ENCODE measurements around the gene ANK3. TPM values are rescaled to one million over a fixed set of nuclear protein-coding genes. Genes with fewer than 3 reads are reported as not detected.

The ANK3 gene
- total RNA-seq, 2 experiments from 2014 or later, result 15.0 to 19.1 TPM

- no peaks in the 10 kb centered on the region for H3K36me3 Mint-ChIP-seq (ENCODE audit: low read depth)
- no peak for DNase-seq
- H3K27ac Mint-ChIP-seq, result no peak overlapping the region
- no peak overlapping the region for H3K4me3 Mint-ChIP-seq
- ChIA-PET POLR2A (no interaction called here), CTCF (no interaction called here)
- no peaks in the 10 kb centered on the region for H3K9me3 Mint-ChIP-seq
- H3K4me1 Mint-ChIP-seq, result peaks cover 10% of the 10 kb centered on the region
- H3K27me3 Mint-ChIP-seq, result peaks cover 2% of the 10 kb centered on the region
Observed at GRCh38 chr10:60423920-60424319, 34.2 kb upstream of the ANK3 start.

GRCh38 chr10:60422809-60423208 lies 33.1 kb upstream of the ANK3 start:
- no peaks in the 10 kb centered on the region for H3K36me3 Mint-ChIP-seq (ENCODE audit: low read depth)
- DNase-seq, result no peak
- CTCF ChIA-PET, result no interaction called here
- no peaks in the 10 kb centered on the region for H3K27me3 Mint-ChIP-seq
- H3K27ac Mint-ChIP-seq, result no peak overlapping the region
- H3K4me1 Mint-ChIP-seq, result peaks cover 9% of the 10 kb centered on the region
- H3K9me3 Mint-ChIP-seq, result no peaks in the 10 kb centered on the region
- POLR2A ChIA-PET, result no interaction called here
- H3K4me3 Mint-ChIP-seq, result no peak overlapping the region

GRCh38 chr10:60420991-60421894 lies 31.6 kb upstream of the ANK3 start:
- POLR2A ChIA-PET, result no interaction called here
- no peak overlapping the region for H3K27ac Mint-ChIP-seq

GRCh38 chr10:60419249-60419648 lies 29.6 kb upstream of the ANK3 start:
- Mint-ChIP-seq H3K27ac (no peak overlapping the region), H3K9me3 (no peaks in the 10 kb centered on the region), H3K27me3 (no peaks in the 10 kb centered on the region), H3K36me3 (ENCODE audit: low read depth) (no peaks in the 10 kb centered on the region), H3K4me3 (no peak overlapping the region), H3K4me1 (peaks cover 1% of the 10 kb centered on the region)
- ChIA-PET POLR2A (no interaction called here), CTCF (no interaction called here)
- no peak for DNase-seq

More at GRCh38 chr10:60420991-60421894, 31.6 kb upstream of the ANK3 start:
- H3K4me1 Mint-ChIP-seq, result no peaks in the 10 kb centered on the region
- H3K4me3 Mint-ChIP-seq, result no peak overlapping the region
- H3K9me3 Mint-ChIP-seq, result no peaks in the 10 kb centered on the region
- no peaks in the 10 kb centered on the region for H3K36me3 Mint-ChIP-seq (ENCODE audit: low read depth)
- CTCF ChIA-PET, result no interaction called here
- H3K27me3 Mint-ChIP-seq, result no peaks in the 10 kb centered on the region
- DNase-seq, result no peak

- H3K27ac Mint-ChIP-seq, result no peak overlapping the region
- no peak for DNase-seq
- no peak overlapping the region for H3K4me3 Mint-ChIP-seq
- no peaks in the 10 kb centered on the region for H3K27me3 Mint-ChIP-seq
- H3K4me1 Mint-ChIP-seq, result peaks cover 4% of the 10 kb centered on the region
- H3K36me3 Mint-ChIP-seq (ENCODE audit: low read depth), result no peaks in the 10 kb centered on the region
- ChIA-PET POLR2A (no interaction called here), CTCF (no interaction called here)
- no peaks in the 10 kb centered on the region for H3K9me3 Mint-ChIP-seq
Observed at GRCh38 chr10:60417901-60418300, 28.2 kb upstream of the ANK3 start.

- Mint-ChIP-seq H3K9me3 (no peaks in the 10 kb centered on the region), H3K4me1 (peaks cover 4% of the 10 kb centered on the region), H3K27me3 (no peaks in the 10 kb centered on the region), H3K4me3 (no peak overlapping the region), H3K36me3 (ENCODE audit: low read depth) (no peaks in the 10 kb centered on the region), H3K27ac (no peak overlapping the region)
- DNase-seq, result no peak
- ChIA-PET POLR2A (no interaction called here), CTCF (no interaction called here)
Observed at GRCh38 chr10:60417024-60417423, 27.3 kb upstream of the ANK3 start.

- CTCF ChIA-PET, result no interaction called here
Observed at GRCh38 chr10:60414877-60415585, 25.4 kb upstream of the ANK3 start.

GRCh38 chr10:60414111-60414510 lies 24.4 kb upstream of the ANK3 start:
- Mint-ChIP-seq H3K36me3 (ENCODE audit: low read depth) (no peaks in the 10 kb centered on the region), H3K27ac (no peak overlapping the region), H3K9me3 (no peaks in the 10 kb centered on the region), H3K27me3 (no peaks in the 10 kb centered on the region), H3K4me1 (peaks cover 4% of the 10 kb centered on the region), H3K4me3 (no peak overlapping the region)
- POLR2A ChIA-PET, result no interaction called here
- CTCF ChIA-PET, result no interaction called here
- no peak for DNase-seq

More at GRCh38 chr10:60414877-60415585, 25.4 kb upstream of the ANK3 start:
- Mint-ChIP-seq H3K4me3 (no peak overlapping the region), H3K27me3 (no peaks in the 10 kb centered on the region), H3K9me3 (no peaks in the 10 kb centered on the region), H3K27ac (no peak overlapping the region), H3K36me3 (ENCODE audit: low read depth) (no peaks in the 10 kb centered on the region), H3K4me1 (peaks cover 4% of the 10 kb centered on the region)
- DNase-seq, result no peak
- POLR2A ChIA-PET, result no interaction called here

GRCh38 chr10:60413306-60414012 lies 23.8 kb upstream of the ANK3 start:
- no peak overlapping the region for H3K27ac Mint-ChIP-seq
- H3K36me3 Mint-ChIP-seq (ENCODE audit: low read depth), result no peaks in the 10 kb centered on the region
- no peaks in the 10 kb centered on the region for H3K27me3 Mint-ChIP-seq
- peaks cover 4% of the 10 kb centered on the region for H3K4me1 Mint-ChIP-seq
- CTCF ChIA-PET, result no interaction called here
- H3K9me3 Mint-ChIP-seq, result no peaks in the 10 kb centered on the region
- DNase-seq, result no peak
- POLR2A ChIA-PET, result no interaction called here
- no peak overlapping the region for H3K4me3 Mint-ChIP-seq

GRCh38 chr10:60410970-60411369 lies 21.3 kb upstream of the ANK3 start:
- POLR2A ChIA-PET, result no interaction called here
- Mint-ChIP-seq H3K27ac (no peak overlapping the region), H3K4me3 (no peak overlapping the region), H3K36me3 (ENCODE audit: low read depth) (no peaks in the 10 kb centered on the region), H3K27me3 (no peaks in the 10 kb centered on the region), H3K9me3 (no peaks in the 10 kb centered on the region), H3K4me1 (peaks cover 4% of the 10 kb centered on the region)
- no peak for DNase-seq
- CTCF ChIA-PET, result no interaction called here

GRCh38 chr10:60409202-60409601 lies 19.5 kb upstream of the ANK3 start:
- Mint-ChIP-seq H3K27ac (no peak overlapping the region), H3K36me3 (ENCODE audit: low read depth) (no peaks in the 10 kb centered on the region), H3K27me3 (no peaks in the 10 kb centered on the region), H3K9me3 (no peaks in the 10 kb centered on the region), H3K4me3 (no peak overlapping the region), H3K4me1 (peaks cover 2% of the 10 kb centered on the region)
- no peak for DNase-seq
- CTCF ChIA-PET, result interaction anchor here (0.8 kb wide), 1 partner anchor 36 kb away, joined by 3 read pairs; no protein-coding TSS in a partner anchor
- POLR2A ChIA-PET, result no interaction called here

GRCh38 chr10:60406182-60406581 lies 16.5 kb upstream of the ANK3 start:
- CTCF ChIA-PET, result no interaction called here
- Mint-ChIP-seq H3K4me1 (no peaks in the 10 kb centered on the region), H3K27me3 (no peaks in the 10 kb centered on the region), H3K27ac (no peak overlapping the region), H3K36me3 (ENCODE audit: low read depth) (no peaks in the 10 kb centered on the region), H3K9me3 (no peaks in the 10 kb centered on the region), H3K4me3 (no peak overlapping the region)
- POLR2A ChIA-PET, result no interaction called here
- no peak for DNase-seq

GRCh38 chr10:60405172-60405571 lies 15.5 kb upstream of the ANK3 start:
- DNase-seq, result no peak
- H3K36me3 Mint-ChIP-seq (ENCODE audit: low read depth), result no peaks in the 10 kb centered on the region
- H3K4me3 Mint-ChIP-seq, result no peak overlapping the region
- ChIA-PET POLR2A (no interaction called here), CTCF (no interaction called here)
- no peaks in the 10 kb centered on the region for H3K4me1 Mint-ChIP-seq
- H3K27ac Mint-ChIP-seq, result no peak overlapping the region
- H3K9me3 Mint-ChIP-seq, result no peaks in the 10 kb centered on the region
- no peaks in the 10 kb centered on the region for H3K27me3 Mint-ChIP-seq

Data from activated CD4-positive, alpha-beta memory T cell treated with anti-CD3 and anti-CD28 coated beads, Interleukin-2, amount 10 ng/mL, durations not matched to agents 7 days and 5 days (primary cell).